ENCODE data around the gene ELL2.

Gene ELL2

DNA sequence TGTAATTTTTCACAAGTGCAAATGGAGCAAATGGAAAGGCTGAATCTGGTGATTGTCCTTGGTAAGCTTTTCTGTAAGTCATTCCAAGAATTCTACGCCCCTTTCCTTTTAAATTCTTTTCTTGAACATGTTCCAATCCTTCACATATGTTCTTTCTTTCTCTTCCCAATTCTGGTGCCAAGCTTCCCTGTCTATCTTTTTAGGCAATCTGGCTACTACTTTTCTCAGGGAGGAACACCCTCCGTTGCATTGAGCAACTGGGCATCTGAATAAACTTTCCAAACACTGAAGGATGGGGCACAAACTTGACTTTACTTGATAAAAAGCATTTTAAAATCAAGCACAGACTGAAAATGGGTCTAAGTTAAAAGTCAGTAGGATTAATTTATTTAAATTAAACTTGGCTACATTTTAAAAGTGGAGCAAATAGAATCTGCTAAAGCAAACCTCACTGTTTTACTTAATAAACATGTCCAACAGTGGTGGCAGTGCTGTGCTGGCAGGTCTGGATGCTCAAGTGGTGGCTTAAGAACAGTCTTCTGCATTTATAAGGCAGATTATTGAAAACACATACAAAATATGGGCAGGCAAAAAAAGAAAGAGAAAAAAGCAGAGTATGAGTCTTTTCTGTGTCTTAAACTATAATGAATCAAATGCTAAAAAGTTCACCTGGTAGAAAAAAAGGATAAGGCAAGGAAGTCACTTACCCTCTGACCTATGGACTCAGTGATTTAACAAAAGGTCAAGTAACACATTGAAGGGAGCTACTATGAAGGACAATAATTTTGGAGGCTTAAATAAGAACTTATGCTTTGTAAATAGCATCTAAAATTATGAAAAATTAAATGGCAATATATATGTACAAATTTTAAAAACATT lies 5.4 kb downstream of the ELL2 start:
- DNase-seq (ENCODE audit: low read depth in 2 of 2): no peak

DNA sequence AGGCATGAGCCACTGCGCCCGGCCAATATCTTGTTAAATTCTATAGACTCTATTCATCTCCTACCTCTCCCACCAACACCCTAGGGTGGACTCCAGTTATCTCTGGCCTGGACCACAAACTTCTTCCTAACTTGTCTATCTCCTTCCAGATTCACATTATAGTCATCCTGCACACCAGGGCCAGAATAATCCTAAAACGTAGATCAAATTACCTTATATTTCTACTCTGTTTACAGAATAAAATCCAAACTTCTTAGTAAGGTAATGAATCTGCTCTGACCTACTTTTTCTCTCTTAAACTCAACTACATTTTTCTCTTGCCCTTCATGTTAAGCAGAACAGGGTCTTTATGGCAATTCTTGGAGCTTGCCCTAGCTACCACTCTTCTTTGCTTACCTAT lies 6.9 kb downstream of the ELL2 start:
- DNase-seq (ENCODE audit: low read depth in 2 of 2): no peak

DNA sequence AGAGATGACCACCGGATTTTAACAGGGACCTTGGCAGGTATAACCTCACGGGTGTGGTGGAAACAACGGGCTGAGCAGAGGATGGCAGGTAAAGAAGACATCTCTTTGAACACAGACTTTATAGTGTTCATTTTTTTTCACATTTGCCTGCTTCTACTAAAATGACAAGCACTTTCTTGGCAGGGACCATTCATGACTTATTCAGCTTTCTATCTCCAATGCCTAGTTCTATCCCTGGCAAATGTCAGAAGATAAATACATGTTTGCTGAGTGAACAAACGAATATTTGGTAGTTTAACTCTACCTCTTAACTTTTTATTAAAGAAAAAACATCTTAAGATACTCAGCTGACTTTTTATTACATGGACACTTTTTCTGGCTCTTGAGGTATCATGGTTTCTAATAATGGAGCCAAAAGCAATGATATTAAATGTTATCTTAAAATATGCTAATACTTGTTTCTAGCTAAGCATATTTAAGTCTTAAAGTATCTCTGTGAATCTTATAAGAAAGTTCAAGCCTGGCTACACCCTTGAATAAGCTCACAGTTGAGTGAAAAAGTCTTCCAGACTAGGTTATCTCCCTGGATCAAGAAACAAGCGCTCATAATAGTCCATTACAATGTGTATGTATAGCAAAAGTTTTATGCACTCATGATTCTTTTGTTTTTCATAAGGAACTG lies 8.5 kb downstream of the ELL2 start:
- DNase-seq (ENCODE audit: low read depth in 2 of 2): no peak

DNA sequence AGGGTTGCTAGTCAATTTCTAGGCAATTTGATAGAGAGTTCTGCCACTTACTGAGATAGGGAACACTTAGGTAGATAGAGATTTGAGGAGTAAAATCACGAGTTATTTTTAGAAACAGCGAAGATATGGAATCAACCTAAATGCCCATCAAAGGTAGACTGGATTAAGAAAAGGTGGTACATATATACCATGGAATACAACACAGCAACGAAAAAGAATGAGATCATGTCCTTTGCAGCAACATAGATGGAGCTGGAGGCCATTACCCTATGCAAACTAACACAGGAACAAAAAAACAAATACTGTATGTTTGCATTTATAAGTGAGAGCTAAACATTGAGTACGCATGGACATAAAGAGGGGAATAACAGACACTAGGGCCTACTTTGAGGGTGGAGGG lies 9.7 kb downstream of the ELL2 start:
- DNase-seq (ENCODE audit: low read depth in 2 of 2): no peak

DNA sequence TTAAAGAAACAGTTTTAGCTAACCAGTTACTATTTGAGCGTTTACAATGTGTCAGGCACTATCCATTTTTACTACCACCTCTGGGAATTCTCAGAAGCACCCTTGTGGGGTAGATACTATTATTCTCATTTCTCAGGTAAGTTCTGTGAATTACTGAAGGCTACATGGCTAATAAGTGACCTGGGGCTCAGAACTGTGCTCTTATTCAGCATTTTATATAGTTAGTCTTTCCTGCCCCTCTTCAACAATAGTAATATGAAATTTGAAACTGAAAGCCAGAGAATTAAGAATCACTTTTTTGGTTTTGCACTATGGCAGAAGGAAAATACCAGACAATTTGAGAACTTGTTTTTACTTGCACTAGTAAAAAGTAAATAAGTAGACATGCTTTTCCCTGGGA lies 11.8 kb downstream of the ELL2 start:
- DNase-seq (ENCODE audit: low read depth in 2 of 2): no peak

DNA sequence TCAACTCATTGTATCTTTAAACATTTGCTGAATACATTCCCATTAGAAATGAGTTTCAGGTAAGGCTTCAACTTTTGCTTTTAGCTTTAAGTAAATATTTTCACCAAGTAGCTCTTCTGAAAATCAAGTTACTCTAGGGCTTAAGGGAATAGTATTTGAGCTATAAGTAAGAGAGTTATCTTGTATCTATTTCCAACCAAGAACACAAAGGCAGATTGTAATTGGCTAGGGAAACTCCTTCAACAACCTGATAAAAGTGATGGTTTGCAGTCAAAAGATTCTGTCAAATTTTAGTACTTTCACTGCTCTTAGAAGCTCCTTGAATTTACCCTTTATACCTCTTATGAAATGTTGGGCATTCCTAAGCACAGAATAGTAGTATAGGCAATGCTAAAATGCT lies 13.0 kb downstream of the ELL2 start:
- no peak for DNase-seq (ENCODE audit: low read depth in 2 of 2)

DNA sequence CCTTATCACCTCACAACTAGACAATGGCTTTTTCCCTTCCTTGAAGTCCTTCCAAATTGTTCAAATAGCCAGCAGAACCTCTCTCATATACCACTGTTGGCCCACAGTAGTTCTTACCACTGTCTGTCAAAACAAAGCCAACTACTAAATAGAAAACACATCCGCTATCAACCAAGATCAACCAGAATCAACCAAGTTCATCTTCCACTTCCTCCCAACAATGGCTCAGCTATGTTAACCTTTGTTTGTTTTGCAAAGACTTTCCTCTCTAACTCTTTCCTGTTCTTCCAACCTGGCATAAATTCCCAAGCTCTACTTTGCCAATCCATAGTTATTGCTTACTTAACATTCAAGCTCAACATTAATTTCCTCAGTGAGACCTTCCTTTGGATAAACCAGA lies 15.2 kb downstream of the ELL2 start:
- no peak for DNase-seq (ENCODE audit: low read depth in 2 of 2)

DNA sequence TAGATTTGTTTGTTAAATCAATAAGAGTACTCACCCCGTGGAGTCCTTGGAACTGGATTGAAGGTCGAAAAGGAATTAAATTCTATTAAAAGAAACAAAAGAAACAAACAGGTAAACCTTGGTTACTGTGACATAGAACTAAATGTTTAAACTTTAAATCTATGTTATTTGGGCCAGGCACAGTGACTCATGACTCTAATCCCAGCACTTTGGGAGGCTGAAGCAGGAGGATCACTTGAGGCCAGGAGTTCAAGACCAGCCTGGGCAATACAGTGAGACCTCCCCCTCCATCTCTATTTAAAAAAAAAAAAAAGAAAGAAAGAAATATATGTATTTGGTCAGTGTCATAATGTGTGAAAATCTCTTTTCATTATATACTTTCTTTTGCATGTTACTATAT lies 18.7 kb downstream of the ELL2 start:
- no peak for DNase-seq (ENCODE audit: low read depth in 2 of 2)

DNA sequence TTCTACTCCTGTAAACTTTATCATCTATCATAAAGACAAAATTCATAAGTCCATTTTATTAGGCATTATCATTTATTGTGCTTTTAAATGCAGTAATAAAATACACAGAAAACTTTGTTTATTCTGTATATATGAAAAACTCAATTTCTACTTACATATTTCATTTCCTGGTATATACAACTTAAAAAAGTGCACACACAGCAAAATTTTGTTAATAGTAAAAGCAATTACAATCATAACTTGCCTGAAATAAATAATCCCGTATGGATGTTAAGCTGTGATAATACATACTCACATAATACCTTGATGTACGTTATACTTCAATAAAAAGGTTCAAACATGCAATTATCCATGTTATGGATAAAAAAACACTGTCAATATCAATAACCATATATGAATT lies 19.2 kb downstream of the ELL2 start:
- no peak for DNase-seq (ENCODE audit: low read depth in 2 of 2)

DNA sequence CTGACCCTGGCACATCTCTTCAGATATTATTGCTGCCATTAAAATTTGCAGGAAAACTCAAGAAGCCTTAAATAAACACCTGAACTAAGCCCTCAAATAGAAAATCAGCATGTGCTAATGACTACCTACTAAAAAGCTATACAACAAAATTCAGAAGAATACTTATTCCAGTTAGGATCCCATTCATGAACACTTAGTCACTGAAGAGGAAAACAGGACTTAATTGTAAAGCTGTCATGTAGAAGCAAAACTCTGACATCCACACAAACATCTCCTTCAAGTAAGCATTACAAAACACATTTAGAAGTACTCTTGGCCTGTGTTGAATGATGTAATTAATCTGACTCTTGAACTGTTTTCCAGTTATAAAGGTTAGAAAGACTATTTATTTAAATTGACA lies 19.9 kb downstream of the ELL2 start:
- no peak for DNase-seq (ENCODE audit: low read depth in 2 of 2)

DNA sequence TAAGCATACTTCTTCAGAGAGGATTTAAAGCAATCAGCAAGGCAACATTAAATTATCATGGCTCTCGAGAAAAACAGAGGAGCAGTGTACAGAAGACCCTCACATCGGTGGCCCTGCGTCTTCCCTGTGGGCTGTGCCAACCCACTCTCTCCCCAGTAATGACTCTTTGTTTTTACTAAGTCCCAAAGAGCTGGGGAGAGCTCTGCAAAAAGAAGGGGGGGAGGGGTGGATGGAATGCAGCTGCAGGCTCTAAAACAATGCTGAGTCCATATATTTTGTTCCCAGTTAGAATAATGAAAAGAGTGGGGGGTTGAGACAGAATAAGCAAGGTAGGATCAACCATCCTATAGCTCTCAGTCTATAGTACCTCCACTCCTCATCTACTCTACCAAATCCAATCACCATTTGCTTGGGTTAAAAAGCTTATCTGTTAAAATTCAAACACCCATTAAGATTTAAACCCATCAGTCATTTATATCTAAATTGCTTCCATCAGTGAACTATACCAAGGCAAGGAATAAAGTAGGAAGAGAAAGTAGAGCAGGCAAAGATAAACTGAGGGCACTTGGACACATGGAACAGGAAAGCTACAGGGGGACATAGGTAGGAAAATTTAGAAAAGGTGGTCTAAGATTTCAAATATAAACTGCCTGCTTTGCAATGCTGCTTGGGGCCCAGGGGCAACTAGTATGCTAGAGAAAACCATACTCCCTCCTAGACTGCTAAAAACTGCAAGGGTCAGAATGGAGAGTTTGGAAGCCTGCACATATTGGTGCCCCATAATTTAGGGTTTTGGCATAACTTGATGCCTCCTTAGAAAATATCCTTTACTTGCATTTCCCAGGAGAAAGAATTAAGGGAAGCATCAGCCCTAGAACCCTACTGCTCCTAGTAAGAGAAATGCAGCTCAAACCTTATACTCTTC lies 20.6 kb downstream of the ELL2 start:
- DNase-seq (ENCODE audit: low read depth in 2 of 2): no peak

DNA sequence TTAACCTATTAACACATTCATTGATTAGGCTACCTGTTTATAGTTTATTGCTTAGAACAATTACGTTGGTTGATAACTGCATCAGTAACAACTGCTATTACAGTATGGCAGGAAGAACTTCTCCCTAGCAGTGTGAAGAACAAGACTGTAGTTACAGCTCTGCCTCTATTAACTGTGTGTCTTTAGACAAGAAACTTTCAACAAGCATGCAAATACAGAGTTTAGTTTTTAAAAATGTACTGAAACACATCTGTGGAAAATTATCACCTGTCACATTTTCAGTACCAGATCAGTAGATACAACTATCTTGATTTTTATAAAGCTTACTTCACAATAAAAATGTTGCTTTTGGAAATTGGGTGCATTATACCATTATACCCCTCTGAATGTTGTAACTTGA lies 22.2 kb downstream of the ELL2 start:
- DNase-seq (ENCODE audit: low read depth in 2 of 2): no peak

DNA sequence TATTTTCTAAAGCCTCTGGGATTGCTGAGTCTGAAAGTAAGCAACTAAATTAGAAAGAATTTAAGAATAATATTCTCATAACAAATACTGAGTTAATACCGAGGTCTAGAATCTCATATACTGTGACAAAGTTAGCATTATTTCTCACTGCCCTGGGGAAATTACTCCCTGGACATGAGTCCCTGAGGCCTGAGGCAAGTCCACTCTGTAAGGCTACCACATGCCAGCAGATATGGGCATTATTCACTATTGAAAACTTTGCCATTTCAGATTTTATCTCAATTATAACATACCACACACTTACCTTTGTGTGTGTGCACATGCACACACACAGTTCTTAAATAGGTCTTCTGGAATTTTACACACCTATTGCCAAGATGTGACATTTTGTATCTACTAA lies 22.9 kb downstream of the ELL2 start:
- DNase-seq (ENCODE audit: low read depth in 2 of 2): no peak

DNA sequence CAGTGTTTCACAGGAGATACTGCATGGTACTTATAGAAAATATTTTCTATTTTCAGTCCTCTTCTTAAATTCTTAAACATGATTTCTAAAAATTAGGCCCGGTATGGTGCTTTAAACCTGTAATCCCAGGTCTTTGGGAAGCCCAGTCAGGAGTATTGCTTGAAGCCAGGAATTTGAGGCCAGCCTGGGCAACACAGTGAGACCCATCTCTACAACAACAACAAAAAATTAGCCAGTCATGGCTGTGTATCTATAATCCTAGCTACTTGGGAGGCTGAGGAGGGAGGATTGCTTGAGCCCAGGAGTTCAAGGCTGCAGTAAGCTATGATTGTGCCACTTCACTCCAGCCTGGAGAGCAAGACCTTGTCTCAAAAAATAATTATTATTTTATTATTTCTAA lies 23.3 kb downstream of the ELL2 start:
- no peak for DNase-seq (ENCODE audit: low read depth in 2 of 2)

DNA sequence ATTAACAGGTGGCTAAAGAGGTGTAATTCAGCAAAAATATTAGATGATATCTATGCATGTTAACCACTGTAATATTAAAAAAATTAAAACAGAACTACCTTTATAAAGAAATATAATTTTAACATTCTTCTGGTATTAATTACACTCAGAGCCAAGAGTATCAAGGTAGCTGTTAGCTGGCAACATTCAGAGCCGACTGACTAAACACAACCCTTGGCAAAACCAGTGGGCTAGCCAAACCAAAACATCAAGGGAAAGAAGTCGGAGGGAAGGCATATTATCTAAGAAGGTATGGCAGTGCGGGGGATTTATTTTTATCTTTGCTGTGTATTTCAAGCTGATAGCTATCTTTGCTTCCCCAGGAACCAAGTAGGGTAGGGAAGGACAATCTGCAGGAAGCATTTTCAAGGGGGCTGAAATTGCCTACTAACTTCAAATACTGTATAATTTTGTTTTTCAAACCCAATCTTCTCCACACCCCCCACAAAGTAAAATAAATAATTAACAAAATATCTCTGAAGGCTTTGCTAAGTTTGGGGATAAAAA lies 24.0 kb downstream of the ELL2 start:
- DNase-seq (ENCODE audit: low read depth in 2 of 2): no peak

DNA sequence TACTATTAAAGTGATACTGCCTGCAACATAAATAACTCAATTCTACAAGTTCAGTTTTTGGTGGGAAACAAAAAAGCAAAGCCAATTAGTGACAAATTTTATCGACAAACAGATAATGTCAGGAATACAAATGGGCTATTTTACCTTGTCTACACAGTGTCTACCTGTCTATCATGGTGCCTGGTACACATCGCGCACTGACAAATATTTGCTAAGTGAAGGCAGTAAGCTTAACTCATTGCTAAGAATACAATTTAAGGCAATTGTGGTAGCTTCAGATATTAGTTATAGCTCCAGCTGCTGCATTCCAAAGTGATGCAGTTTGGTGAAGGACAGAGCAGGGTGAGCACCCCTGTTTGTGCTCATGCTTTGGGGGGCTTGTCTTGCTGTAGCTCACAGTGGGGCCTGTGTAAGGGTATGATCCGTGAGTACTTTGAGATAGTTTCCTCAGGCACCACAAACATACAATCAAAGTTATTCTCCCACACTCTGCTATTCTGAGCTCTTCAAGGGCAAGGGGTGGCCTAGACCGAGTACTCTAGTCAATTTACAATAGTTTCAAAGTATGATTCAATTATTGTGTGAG lies 24.7 kb downstream of the ELL2 start:
- DNase-seq (ENCODE audit: low read depth in 2 of 2): no peak

DNA sequence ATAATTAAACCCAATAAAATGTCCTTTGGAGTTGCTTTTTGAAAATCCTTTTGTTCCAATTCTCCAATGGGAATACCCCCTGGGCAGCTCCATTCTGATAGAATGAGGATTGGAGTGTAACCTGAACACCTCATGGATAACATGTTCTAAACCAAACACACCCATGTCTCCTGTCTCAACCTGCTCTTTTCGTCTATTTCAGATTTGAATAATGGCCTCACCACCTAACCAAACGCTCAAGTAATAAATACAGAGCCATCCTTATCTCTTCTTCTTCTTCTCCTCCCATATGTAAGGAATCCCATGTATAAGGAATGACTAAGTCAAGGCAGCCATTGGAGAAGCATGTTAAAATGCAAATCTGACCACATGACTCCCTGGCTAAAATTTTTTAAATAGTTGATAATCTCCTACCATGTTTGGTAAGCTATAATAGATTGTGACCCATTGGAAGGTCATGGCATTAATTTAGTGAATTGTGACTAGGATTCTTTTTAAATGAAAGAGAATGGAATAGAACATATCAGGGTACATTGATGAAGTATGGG lies 26.0 kb downstream of the ELL2 start:
- no peak for DNase-seq (ENCODE audit: low read depth in 2 of 2)

DNA sequence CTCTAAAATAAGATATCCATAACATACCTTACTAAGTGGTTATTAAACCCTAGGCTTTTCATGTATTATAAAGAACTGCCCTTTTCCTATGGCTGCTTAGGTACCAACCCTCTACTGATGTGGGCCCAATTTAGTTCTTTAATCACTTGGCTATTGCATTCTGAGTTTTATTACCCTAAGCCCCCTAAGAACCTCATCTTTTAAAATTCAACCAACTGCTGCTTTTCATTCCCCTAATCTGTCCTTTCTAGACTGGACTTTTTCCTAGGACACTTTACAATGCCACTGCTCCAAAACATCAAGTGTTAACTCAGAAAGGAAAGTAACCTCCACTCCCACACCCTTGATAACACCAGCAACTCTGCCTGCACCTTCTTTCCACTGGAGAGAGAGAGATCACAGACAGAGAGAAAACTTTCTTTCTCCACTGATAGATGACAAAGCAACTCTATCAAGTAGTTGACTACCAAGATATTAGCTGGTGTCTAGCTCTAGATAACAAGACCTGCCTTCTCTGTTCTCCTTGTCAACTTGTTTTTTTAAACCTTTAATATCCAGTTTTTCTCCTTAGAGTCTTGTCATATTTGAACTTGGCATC lies 27.3 kb downstream of the ELL2 start:
- DNase-seq (ENCODE audit: low read depth in 2 of 2): no peak

DNA sequence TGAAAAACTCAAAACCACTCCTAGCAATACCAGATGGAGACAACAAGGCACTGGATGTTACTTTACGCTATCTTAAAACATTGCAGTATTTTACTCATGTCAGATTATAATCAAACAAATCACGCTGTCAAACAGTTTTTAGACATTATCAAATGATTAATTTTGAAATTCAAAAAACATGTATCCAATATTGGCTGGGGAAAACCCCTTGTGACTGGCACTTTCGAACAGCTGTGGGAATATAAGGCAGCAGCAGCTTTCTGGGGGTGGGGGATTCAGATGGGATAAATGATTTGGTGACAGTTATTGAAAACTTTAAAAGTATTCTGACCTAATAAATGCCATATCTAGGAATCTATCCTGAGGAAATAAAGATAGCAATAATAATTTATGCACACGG lies 28.7 kb downstream of the ELL2 start:
- DNase-seq (ENCODE audit: low read depth in 2 of 2): no peak

DNA sequence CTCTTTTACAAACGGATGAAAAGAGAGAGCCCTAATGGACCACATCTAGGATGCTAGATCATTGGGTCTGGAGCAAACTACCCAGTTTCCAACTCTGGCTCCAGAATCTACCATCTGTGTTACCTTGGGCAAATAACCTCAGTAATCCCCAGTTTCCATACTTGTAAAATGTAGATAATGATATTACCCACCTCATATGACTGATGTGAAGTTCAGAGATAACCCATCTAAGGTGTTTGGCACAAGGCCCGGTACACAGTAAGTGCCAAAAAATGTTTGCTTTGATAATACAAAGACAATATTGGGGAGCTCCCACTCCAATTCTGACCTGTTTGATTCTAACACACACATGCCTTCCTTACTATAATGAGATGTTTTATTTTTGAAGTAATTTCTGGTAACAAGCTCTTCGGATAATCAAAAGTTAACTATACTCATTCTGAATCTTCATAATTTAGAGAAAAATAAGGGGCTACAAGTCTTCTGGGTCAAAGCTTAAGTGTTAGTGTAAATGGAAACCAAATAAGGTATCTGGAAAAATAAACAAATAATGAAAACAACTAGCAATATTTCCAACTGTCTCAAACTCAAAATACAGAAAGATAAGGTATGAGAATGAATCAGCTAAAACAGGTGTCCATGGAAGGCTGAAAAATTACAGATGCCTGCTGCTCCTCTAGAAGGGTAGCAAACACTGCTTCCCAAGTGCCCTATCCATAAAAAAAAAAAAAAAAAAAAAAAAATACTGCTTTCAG lies 30.4 kb downstream of the ELL2 start:
- no peak for DNase-seq (ENCODE audit: low read depth in 2 of 2)
